HG02610 (cell line): ENCODE results near the gene MALL.
"Not testable (repeated sequence)": the region's sequence is repeated elsewhere in the genome, so short reads cannot be mapped to it uniquely, and the experiment has no call there.

Source experiments
- ATAC-seq: cut with Tn5 transposase; IDR thresholded peaks from one replicate; pipeline ENCODE4 v1.9.1; 2021; ENCODE audit warnings: mild to moderate bottlenecking, moderate library complexity; ENCODE audit not compliant: unreplicated experiment

The MALL gene

GRCh38 chr2:110054521-110055407 is 60.9 kb downstream of the MALL start:
- not testable (repeated sequence) for ATAC-seq

- ATAC-seq, result not testable (repeated sequence)
Observed at GRCh38 chr2:110053688-110054087, 61.9 kb downstream of the MALL start.

GRCh38 chr2:110052166-110052565 is 63.5 kb downstream of the MALL start:
- not testable (repeated sequence) for ATAC-seq

- not testable (repeated sequence) for ATAC-seq
Observed at GRCh38 chr2:110050222-110050621, 65.4 kb downstream of the MALL start.

- not testable (repeated sequence) for ATAC-seq
Observed at GRCh38 chr2:110049769-110050168, 65.9 kb downstream of the MALL start.

- not testable (repeated sequence) for ATAC-seq
Observed at GRCh38 chr2:110048255-110049197, 67.1 kb downstream of the MALL start.

GRCh38 chr2:110047225-110047624 is 68.4 kb downstream of the MALL start:
- ATAC-seq, result not testable (repeated sequence)

- ATAC-seq, result not testable (repeated sequence)
Observed at GRCh38 chr2:110041941-110042660, 73.5 kb downstream of the MALL start.

- not testable (repeated sequence) for ATAC-seq
Observed at GRCh38 chr2:110037336-110037735, 78.3 kb downstream of the MALL start.

- ATAC-seq, result not testable (repeated sequence)
Observed at GRCh38 chr2:110035384-110035783, 80.2 kb downstream of the MALL start.

GRCh38 chr2:110034935-110035334 is 80.7 kb downstream of the MALL start:
- ATAC-seq, result not testable (repeated sequence)
